Natural killer cell (primary cell): ENCODE data around the gene POLRMT. TPM values are rescaled to one million over a fixed set of nuclear protein-coding genes. Genes with fewer than 3 reads are reported as not detected.

ENCODE experiments used
- ATAC-seq, 3 donors: fragments of 150-1000 bp in 2 of 3; fragments of 200-7000 bp in 1 of 3; cut with Tn5 transposase; 1 replicate in 1 of 3; 2 replicates in 2 of 3; pipeline ENCODE4 v1.10.0; 2021; ENCODE audit warnings: mild to moderate bottlenecking in 2 of 3, moderate library complexity in 2 of 3
- DNase-seq, 2 donors: peaks; one replicate each; pipeline versions ENCODE4 v3.0.0 to v3.0.0-alpha.2; 2013 to 2021; ENCODE audit warnings: mixed read lengths in 1 of 2
- H3K27ac ChIP-seq: one replicate; pipeline ENCODE4 v1.5.1; 2013; ENCODE audit warnings: mild to moderate bottlenecking, low read length
- H3K27me3 ChIP-seq: one replicate; pipeline ENCODE4 v1.6.1; 2013; ENCODE audit warnings: low read length; ENCODE audit not compliant: control insufficient read depth, insufficient read depth
- H3K36me3 ChIP-seq: one replicate; pipeline ENCODE4 v1.6.1; 2013; ENCODE audit warnings: low read length; ENCODE audit not compliant: control insufficient read depth, insufficient read depth
- H3K4me1 ChIP-seq: one replicate; pipeline ENCODE4 v1.6.1; 2013; ENCODE audit warnings: low read length; ENCODE audit not compliant: control insufficient read depth, insufficient read depth
- H3K4me3 ChIP-seq: one replicate; pipeline ENCODE4 v1.5.1; 2013; ENCODE audit warnings: low read length
- H3K9me3 ChIP-seq: one replicate; pipeline ENCODE4 v1.6.1; 2013; ENCODE audit warnings: low read length; ENCODE audit not compliant: control insufficient read depth, insufficient read depth
- H3K27ac Mint-ChIP-seq, 2 donors: one replicate each; pipeline ENCODE4 v1.8.0; 2022; ENCODE audit warnings: mild to moderate bottlenecking in 2 of 2, mixed read lengths in 2 of 2, moderate library complexity in 1 of 2
- H3K27me3 Mint-ChIP-seq, 2 donors: one replicate each; pipeline ENCODE4 v1.8.0; 2022; ENCODE audit warnings: low read depth in 2 of 2, mixed read lengths in 2 of 2
- H3K36me3 Mint-ChIP-seq: one replicate; pipeline ENCODE4 v1.8.0; 2022; ENCODE audit warnings: mixed read lengths
- H3K4me1 Mint-ChIP-seq, 2 donors: one replicate each; pipeline ENCODE4 v1.8.0; 2022; ENCODE audit warnings: mixed read lengths in 2 of 2
- H3K4me3 Mint-ChIP-seq: one replicate; pipeline ENCODE4 v1.8.0; 2022; ENCODE audit warnings: mild to moderate bottlenecking, moderate library complexity, mixed read lengths
- H3K9me3 Mint-ChIP-seq, 2 donors: one replicate each; pipeline ENCODE4 v1.8.0; 2022; ENCODE audit warnings: mixed read lengths in 2 of 2
- WGBS: methylation state at CpG from one replicate; pipeline ENCODE4 v1.1.7; 2013; ENCODE audit warnings: missing lambda C conversion rate; ENCODE audit not compliant: insufficient coverage; 5-methylcytosine and 5-hydroxymethylcytosine counted together
- intact Hi-C: fragments of 100-400 bp; cut with micrococcal nuclease; formaldehyde crosslinking; loops from one replicate; pipeline ENCODE4 v1.14.2; 2022
- total RNA-seq, 4 donors: library from RNA; stranded (reverse); fragments of 120-200 nt in 1 of 4; gene quantifications; one replicate each; pipeline versions ENCODE4 v1.2.3 to v1.2.4, GENCODE V29; 2013 to 2022
- TF ChIP-seq, protein P1 (sequence below): fragments of 200-600 bp; IDR thresholded peaks from one replicate; pipeline ENCODE4 v1.8.0; 2022; ENCODE audit warnings: antibody characterized with exemption

Gene POLRMT
- total RNA-seq, 3 donors from 2014 or later (not counting 1 experiment from before 2014, with no cell fraction given), result 57.2 to 58.5 (median 57.6) TPM

DNA sequence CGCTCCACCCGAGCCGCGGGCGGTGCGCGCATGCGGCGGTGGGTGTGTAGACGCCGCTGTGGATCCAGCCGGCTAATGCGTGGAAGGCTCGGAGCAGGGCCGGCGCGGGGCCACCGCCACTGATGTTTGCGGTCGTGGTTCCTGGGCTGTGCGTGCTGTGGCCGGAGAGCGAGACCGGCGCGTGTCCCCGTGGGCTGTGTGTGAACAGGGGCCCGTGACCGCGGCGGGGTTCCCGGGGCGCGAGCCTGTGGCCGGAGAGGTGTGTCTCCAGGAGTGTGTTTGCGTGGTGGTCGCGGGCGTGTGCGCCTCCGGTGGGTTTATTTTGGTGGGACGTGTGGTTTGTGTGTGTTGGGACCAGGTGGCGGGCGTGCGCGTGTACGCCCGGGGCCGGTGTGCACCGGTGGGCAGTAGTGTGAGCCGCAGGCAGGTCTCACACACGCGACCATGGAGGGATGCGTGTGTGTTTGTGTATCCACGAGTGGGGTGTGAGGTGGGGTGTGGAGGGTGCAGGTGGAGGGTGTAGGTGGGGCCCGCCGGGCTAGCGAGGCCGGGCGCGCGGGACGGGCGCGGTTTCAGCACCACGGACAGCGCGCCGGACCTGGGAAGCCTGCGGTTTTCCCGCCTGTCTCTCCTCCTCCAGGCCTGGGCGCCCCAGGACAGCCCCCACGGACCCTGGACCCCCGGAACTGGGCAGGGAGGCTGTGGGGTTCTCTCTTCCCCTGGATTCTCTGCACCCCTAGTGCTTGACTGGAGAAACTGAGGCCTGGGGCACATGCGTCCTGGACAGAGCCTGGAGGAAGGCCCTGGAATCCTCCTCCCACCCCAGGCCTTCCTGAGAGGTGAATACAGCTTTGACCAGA lies 42.0 kb downstream of the POLRMT start:
- H3K27ac Mint-ChIP-seq, result no peak overlapping the region
- no peak for ATAC-seq
- Histone ChIP-seq H3K9me3 (no peaks in the 10 kb centered on the region), H3K36me3 (no peaks in the 10 kb centered on the region), H3K4me1 (peaks cover 24% of the 10 kb centered on the region), H3K27ac (no peak overlapping the region), H3K27me3 (peaks cover 24% of the 10 kb centered on the region), H3K4me3 (no peak overlapping the region)
- intact Hi-C loops, result no loop called here
- H3K4me1 Mint-ChIP-seq, result peaks cover 0 to 6% of the 10 kb centered on the region in 2 donors
- WGBS, result 37% methylated on average over 75 of the region's 75 CpGs
- H3K27me3 Mint-ChIP-seq, result peaks cover 0 to 4% of the 10 kb centered on the region in 2 donors
- no peaks in the 10 kb centered on the region for H3K9me3 Mint-ChIP-seq
- H3K4me3 Mint-ChIP-seq, result peak overlapping the region; percentile 47
- TF ChIP-seq, protein P1, sequence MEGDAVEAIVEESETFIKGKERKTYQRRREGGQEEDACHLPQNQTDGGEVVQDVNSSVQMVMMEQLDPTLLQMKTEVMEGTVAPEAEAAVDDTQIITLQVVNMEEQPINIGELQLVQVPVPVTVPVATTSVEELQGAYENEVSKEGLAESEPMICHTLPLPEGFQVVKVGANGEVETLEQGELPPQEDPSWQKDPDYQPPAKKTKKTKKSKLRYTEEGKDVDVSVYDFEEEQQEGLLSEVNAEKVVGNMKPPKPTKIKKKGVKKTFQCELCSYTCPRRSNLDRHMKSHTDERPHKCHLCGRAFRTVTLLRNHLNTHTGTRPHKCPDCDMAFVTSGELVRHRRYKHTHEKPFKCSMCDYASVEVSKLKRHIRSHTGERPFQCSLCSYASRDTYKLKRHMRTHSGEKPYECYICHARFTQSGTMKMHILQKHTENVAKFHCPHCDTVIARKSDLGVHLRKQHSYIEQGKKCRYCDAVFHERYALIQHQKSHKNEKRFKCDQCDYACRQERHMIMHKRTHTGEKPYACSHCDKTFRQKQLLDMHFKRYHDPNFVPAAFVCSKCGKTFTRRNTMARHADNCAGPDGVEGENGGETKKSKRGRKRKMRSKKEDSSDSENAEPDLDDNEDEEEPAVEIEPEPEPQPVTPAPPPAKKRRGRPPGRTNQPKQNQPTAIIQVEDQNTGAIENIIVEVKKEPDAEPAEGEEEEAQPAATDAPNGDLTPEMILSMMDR, result no peak
- H3K36me3 Mint-ChIP-seq, result no peaks in the 10 kb centered on the region
- no peak for DNase-seq

DNA sequence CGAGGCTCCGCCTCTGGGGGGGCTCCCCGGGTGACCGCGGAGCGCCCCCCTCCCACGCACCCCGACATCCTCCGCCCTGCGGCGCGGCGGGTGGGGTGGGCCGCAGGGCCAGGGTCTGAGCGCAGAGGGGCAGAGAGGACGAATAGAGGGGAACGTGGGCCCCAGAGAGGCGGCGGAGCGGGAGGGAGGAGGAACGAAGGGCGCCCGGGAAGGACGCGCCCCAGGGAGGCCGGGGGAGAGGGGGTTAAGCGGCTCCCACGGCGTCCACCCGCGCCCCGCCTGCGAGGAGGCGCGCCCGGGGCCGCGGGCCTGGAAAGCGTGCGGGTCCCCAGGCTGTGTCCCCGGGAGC lies 42.6 kb downstream of the POLRMT start:
- H3K27me3 ChIP-seq, result peaks cover 24% of the 10 kb centered on the region

DNA sequence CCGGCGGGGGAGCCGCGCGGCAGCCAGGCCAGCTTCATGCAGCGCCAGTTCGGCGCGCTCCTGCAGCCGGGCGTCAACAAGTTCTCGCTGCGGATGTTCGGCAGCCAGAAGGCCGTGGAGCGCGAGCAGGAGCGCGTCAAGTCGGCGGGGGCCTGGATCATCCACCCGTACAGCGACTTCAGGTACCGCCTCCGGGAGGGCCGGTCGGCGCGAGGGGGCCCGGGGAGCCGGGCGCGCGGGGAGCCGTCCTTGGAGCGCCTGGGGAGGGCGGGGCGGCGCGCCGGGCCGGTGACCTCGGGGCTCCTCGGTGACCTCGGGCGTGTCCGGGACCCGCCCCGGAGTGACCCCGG lies 43.0 kb downstream of the POLRMT start:
- H3K4me1 Mint-ChIP-seq, result peaks cover 0 to 6% of the 10 kb centered on the region in 2 donors

More for the DNA sequence above, 42.6 kb downstream of the POLRMT start:
- no peaks in the 10 kb centered on the region for H3K36me3 ChIP-seq
- Mint-ChIP-seq H3K27me3 (peaks cover 0 to 4% of the 10 kb centered on the region in 2 donors), H3K36me3 (no peaks in the 10 kb centered on the region), H3K4me3 (no peak overlapping the region), H3K27ac (no peak overlapping the region), H3K9me3 (no peaks in the 10 kb centered on the region), H3K4me1 (peaks cover 0 to 6% of the 10 kb centered on the region in 2 donors)
- TF ChIP-seq, protein P1, result no peak
- 11% methylated on average over 39 of the region's 41 CpGs for WGBS
- ATAC-seq (no peak), DNase-seq (no peak)
- H3K4me1 ChIP-seq, result peaks cover 24% of the 10 kb centered on the region
- no peak overlapping the region for H3K27ac ChIP-seq
- intact Hi-C loops, result no loop called here
- H3K9me3 ChIP-seq, result no peaks in the 10 kb centered on the region
- H3K4me3 ChIP-seq, result no peak overlapping the region

More for the DNA sequence above, 43.0 kb downstream of the POLRMT start:
- H3K36me3 ChIP-seq, result no peaks in the 10 kb centered on the region
- intact Hi-C loops, result no loop called here
- no peak overlapping the region for H3K27ac ChIP-seq
- H3K4me3 ChIP-seq, result no peak overlapping the region
- Mint-ChIP-seq H3K4me3 (peak overlapping the region; percentile 42), H3K36me3 (no peaks in the 10 kb centered on the region), H3K27ac (no peak overlapping the region), H3K9me3 (no peaks in the 10 kb centered on the region), H3K27me3 (peaks cover 0 to 4% of the 10 kb centered on the region in 2 donors)
- peaks cover 24% of the 10 kb centered on the region for H3K4me1 ChIP-seq
- DNase-seq, result peak in 1 of 2 donors; percentile 66
- peak; percentile 45 to 61 (median 57) for ATAC-seq
- WGBS, result 1% methylated on average over 50 of the region's 50 CpGs
- peaks cover 24% of the 10 kb centered on the region for H3K27me3 ChIP-seq
- no peaks in the 10 kb centered on the region for H3K9me3 ChIP-seq
- TF ChIP-seq, protein P1, result no peak
